ENCODE data around the gene QRFP.

The QRFP gene

DNA sequence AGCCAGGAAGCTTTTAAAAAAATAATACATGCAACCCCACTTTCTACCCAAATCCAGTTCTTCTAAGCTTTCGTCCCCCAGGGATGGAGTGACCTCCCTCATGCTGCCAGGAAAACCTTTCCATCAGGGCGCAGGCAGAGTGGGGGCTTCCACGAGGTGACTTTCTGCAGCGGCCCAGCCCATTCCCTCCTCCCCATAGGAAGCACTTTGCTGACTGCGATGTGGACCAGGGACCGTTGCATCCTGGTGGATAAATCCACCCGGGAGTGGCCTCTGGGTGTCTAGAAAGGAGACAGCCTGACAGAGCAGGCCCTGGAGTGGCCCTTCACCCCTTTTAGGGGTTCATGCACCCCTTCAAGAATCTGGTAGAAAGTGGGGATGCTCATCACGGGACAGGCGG, 1.6 kb downstream of the QRFP start:
- no peak overlapping the region for H3K4me3 ChIP-seq (IDR thresholded peaks at IDR 0.05; ENCODE audit: insufficient read depth, low read depth, low read length)
- no peak overlapping the region for H3K27ac ChIP-seq
- H3K79me2 ChIP-seq (ENCODE audit: insufficient read depth, low read depth): no peaks in the 10 kb centered on the region
- no peak overlapping the region for H2AFZ ChIP-seq (ENCODE audit: low read depth)
- no peaks in the 10 kb centered on the region for H3K36me3 ChIP-seq (ENCODE audit: insufficient read depth)
- no peaks in the 10 kb centered on the region for H3K4me1 ChIP-seq (ENCODE audit: low read depth, poor library complexity, severe bottlenecking)
- TF ChIP-seq, protein P1, sequence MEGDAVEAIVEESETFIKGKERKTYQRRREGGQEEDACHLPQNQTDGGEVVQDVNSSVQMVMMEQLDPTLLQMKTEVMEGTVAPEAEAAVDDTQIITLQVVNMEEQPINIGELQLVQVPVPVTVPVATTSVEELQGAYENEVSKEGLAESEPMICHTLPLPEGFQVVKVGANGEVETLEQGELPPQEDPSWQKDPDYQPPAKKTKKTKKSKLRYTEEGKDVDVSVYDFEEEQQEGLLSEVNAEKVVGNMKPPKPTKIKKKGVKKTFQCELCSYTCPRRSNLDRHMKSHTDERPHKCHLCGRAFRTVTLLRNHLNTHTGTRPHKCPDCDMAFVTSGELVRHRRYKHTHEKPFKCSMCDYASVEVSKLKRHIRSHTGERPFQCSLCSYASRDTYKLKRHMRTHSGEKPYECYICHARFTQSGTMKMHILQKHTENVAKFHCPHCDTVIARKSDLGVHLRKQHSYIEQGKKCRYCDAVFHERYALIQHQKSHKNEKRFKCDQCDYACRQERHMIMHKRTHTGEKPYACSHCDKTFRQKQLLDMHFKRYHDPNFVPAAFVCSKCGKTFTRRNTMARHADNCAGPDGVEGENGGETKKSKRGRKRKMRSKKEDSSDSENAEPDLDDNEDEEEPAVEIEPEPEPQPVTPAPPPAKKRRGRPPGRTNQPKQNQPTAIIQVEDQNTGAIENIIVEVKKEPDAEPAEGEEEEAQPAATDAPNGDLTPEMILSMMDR (conservative IDR thresholded peaks at IDR 0.05; ENCODE audit: low read depth, low read length): no peak
- no peak overlapping the region for H3K4me2 ChIP-seq
- H4K20me1 ChIP-seq (ENCODE audit: insufficient read depth): no peaks in the 10 kb centered on the region
- peaks cover 42% of the 10 kb centered on the region for H3K27me3 ChIP-seq (ENCODE audit: insufficient read depth, low read depth)
- H3K9ac ChIP-seq: no peak overlapping the region

DNA sequence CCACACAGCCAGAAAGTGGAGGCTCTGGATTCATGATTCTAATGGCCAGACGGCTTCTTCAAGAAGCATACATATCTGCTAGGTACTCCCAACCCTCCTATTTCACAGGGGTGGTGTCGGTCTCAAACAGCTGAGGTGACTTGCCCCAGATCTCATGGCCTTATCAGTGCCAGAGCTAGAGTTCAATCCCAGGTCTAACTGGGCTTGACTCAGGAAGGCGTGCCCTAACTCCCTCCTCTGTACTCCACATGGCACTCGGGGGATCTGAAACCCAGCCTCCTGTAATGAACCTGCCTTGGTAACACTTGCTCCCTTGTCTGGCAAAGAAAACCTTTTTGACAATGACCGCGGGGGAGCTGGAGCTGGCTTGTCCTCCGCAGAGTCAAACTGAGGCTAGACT, 2.1 kb downstream of the QRFP start:
- Histone ChIP-seq H2AFZ (ENCODE audit: low read depth) (no peak overlapping the region), H3K27ac (no peak overlapping the region), H3K4me3 (IDR thresholded peaks at IDR 0.05; ENCODE audit: insufficient read depth, low read depth, low read length) (no peak overlapping the region), H3K36me3 (ENCODE audit: insufficient read depth) (no peaks in the 10 kb centered on the region), H4K20me1 (ENCODE audit: insufficient read depth) (no peaks in the 10 kb centered on the region), H3K4me2 (no peak overlapping the region), H3K27me3 (ENCODE audit: insufficient read depth, low read depth) (peaks cover 37% of the 10 kb centered on the region), H3K9ac (no peak overlapping the region), H3K4me1 (ENCODE audit: low read depth, poor library complexity, severe bottlenecking) (no peaks in the 10 kb centered on the region), H3K79me2 (ENCODE audit: insufficient read depth, low read depth) (no peaks in the 10 kb centered on the region)
- TF ChIP-seq, protein P1 (conservative IDR thresholded peaks at IDR 0.05; ENCODE audit: low read depth, low read length): no peak

GRCh38 chr9:130893341-130894101, 3.1 kb downstream of the QRFP start:
- Histone ChIP-seq H3K4me3 (IDR thresholded peaks at IDR 0.05; ENCODE audit: insufficient read depth, low read depth, low read length) (no peak overlapping the region), H3K4me1 (ENCODE audit: low read depth, poor library complexity, severe bottlenecking) (no peaks in the 10 kb centered on the region), H3K27ac (no peak overlapping the region), H3K9ac (no peak overlapping the region), H3K27me3 (ENCODE audit: insufficient read depth, low read depth) (peaks cover 31% of the 10 kb centered on the region), H4K20me1 (ENCODE audit: insufficient read depth) (no peaks in the 10 kb centered on the region), H2AFZ (ENCODE audit: low read depth) (no peak overlapping the region), H3K79me2 (ENCODE audit: insufficient read depth, low read depth) (no peaks in the 10 kb centered on the region), H3K4me2 (no peak overlapping the region), H3K36me3 (ENCODE audit: insufficient read depth) (no peaks in the 10 kb centered on the region)
- TF ChIP-seq, protein P1 (conservative IDR thresholded peaks at IDR 0.05; ENCODE audit: low read depth, low read length): no peak

GRCh38 chr9:130892477-130893304, 3.9 kb downstream of the QRFP start:
- H3K27me3 ChIP-seq (ENCODE audit: insufficient read depth, low read depth): peaks cover 23% of the 10 kb centered on the region
- H2AFZ ChIP-seq (ENCODE audit: low read depth): no peak overlapping the region
- no peaks in the 10 kb centered on the region for H3K79me2 ChIP-seq (ENCODE audit: insufficient read depth, low read depth)
- no peaks in the 10 kb centered on the region for H3K36me3 ChIP-seq (ENCODE audit: insufficient read depth)
- TF ChIP-seq, protein P1 (conservative IDR thresholded peaks at IDR 0.05; ENCODE audit: low read depth, low read length): no peak
- no peak overlapping the region for H3K9ac ChIP-seq
- H3K4me1 ChIP-seq (ENCODE audit: low read depth, poor library complexity, severe bottlenecking): no peaks in the 10 kb centered on the region
- no peak overlapping the region for H3K4me3 ChIP-seq (IDR thresholded peaks at IDR 0.05; ENCODE audit: insufficient read depth, low read depth, low read length)
- H3K27ac ChIP-seq: no peak overlapping the region
- no peak overlapping the region for H3K4me2 ChIP-seq
- H4K20me1 ChIP-seq (ENCODE audit: insufficient read depth): no peaks in the 10 kb centered on the region
